Ammon's horn (tissue), 1 donor: ENCODE data around the gene DNAJC4.

ENCODE experiments used
- DNase-seq: peaks from one replicate; pipeline ENCODE4 v3.0.0-alpha.2; 2016; ENCODE audit warnings: low spot score

The DNAJC4 gene

GRCh38 chr11:64258946-64259532 is 28.7 kb downstream of the DNAJC4 start:
- DNase-seq, result no peak

GRCh38 chr11:64259533-64260067 is 29.3 kb downstream of the DNAJC4 start:
- DNase-seq, result no peak

- no peak for DNase-seq
These were observed 29.9 kb downstream of the DNAJC4 start for GRCh38 chr11:64260147-64260708.

DNA sequence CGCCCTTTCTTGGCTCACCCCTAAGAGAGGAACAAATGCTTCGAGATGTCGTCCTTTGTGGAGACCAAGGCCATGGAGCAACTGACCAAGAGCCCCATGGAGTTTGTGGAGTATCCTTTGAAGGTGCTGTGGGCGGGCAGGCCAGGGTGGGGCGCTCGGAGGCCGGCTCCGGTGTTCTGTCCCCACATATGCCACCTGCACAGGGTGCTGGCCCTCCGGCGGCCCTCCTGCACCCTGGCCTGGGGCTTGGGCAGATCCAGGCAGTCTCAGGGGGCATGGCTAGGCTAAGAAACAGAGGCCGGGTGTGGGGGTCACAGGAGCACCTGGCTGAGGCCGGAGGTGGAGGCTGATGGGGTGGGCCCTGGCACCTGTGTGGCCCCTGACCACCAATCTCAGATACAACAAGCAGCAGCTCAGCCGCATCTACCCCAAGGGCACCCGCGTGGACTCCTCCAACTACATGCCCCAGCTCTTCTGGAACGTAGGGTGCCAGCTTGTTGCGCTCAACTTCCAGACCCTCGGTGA is 31.3 kb downstream of the DNAJC4 start:
- no peak for DNase-seq

DNA sequence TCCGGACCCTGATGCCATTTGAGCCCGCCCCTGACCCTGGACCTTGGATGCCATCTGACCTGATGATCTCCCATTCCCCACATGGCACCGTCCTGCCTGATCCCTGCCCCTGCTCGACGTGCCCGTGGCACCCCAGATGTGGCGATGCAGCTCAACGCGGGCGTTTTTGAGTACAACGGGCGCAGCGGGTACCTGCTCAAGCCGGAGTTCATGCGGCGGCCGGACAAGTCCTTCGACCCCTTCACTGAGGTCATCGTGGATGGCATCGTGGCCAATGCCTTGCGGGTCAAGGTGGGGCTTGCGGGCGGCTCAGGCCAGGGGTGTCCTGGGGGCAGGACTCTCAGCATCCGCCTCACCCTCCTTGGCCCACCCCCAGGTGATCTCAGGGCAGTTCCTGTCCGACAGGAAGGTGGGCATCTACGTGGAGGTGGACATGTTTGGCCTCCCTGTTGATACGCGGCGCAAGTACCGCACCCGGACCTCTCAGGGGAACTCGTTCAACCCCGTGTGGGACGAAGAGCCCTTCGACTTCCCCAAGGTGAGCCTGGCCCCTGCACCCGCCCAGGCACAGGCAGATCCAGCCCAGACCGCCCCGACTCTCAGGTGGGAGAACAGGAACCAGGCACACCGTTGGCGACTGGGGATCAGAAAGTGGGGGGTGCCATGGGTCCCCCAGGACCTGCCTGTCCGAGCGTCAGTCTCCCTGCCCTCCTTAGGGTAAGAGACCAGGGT is 32.1 kb downstream of the DNAJC4 start:
- DNase-seq, result no peak

GRCh38 chr11:64263021-64263946 is 32.9 kb downstream of the DNAJC4 start:
- DNase-seq, result no peak

- no peak for DNase-seq
These were observed 33.6 kb downstream of the DNAJC4 start for GRCh38 chr11:64263947-64264317.

GRCh38 chr11:64264371-64264852 is 34.1 kb downstream of the DNAJC4 start:
- DNase-seq, result no peak

GRCh38 chr11:64265176-64266160 is 35.1 kb downstream of the DNAJC4 start:
- no peak for DNase-seq

GRCh38 chr11:64266339-64266738 is 36.0 kb downstream of the DNAJC4 start:
- no peak for DNase-seq

DNA sequence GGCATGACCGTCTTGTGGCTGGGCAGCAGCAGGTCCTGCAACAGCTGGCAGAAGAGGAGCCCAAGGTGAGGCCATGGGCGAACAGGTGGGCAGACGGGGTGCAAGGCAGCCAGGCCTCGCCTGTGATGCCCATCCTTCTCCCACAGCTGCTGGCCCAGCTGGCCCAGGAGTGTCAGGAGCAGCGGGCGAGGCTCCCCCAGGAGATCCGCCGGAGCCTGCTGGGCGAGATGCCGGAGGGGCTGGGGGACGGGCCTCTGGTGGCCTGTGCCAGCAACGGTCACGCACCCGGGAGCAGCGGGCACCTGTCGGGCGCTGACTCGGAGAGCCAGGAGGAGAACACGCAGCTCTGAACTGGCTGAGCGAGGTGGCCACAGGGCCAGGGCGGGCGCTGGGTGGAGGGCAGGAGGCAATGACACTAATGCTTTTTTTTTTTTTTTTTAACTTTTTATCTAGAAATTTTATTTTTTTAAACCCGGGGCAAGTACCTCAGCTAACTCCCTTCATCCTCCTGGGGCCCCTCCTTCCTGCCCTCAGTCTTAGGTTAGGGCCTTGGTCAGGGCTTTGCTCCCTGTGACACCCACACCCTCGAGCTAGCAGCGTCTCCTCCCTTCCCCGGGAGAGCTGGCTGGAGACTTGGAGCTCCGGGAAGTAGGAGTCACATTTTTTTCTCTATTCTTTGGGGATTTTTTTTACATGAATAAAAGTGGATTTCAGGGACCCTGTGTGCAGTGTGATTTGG is 37.0 kb downstream of the DNAJC4 start:
- no peak for DNase-seq

- no peak for DNase-seq
These were observed 37.9 kb downstream of the DNAJC4 start for GRCh38 chr11:64268025-64268892.

GRCh38 chr11:64268893-64269539 is 38.7 kb downstream of the DNAJC4 start:
- peak; percentile 44 for DNase-seq

- peak; percentile 100 for DNase-seq
These were observed 39.3 kb downstream of the DNAJC4 start for GRCh38 chr11:64269540-64270220.

DNA sequence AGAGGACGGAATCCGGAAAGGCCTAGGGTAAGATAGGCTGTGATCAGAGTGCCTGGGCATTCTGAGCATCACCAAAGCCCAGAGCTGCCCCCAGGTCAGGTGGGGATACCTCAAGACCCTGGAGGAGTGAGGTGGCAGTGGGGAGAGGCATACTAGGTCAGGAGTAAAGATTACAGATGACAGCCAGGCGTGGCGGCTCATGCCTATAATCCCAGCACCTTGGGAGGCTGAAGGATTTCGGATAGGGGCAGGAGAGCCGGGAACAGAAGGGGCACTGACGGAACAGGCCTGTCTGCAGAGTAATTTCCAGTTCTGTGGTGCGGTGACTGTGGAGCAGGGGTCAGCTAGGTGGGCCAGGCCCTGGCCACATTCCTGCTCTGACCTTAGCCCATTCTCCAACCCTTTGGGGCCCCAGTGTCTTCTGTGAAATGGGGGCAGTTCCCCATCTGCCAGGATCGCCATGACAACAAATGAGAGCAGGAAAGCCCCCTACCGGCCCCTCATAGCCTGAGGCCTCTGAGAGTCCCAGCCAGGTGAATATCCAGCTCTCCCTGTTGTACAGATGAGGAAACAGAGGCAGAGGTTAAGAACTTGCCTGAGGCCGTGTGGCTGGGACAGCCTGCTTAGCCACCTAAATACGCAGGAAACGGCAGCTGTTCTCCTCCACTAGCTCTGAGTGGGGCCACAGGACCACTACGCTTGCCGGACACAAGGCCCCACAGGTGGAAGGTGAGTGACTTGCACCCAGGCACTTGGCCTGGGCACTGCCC is 44.9 kb downstream of the DNAJC4 start:
- no peak for DNase-seq

GRCh38 chr11:64275841-64276240 is 45.5 kb downstream of the DNAJC4 start:
- DNase-seq, result no peak
